Transverse colon (tissue), 4 donors: ENCODE measurements around the gene ATL2. TPM values are rescaled to one million over a fixed set of nuclear protein-coding genes. Genes with fewer than 3 reads are reported as not detected.

Source experiments
- DNase-seq: peaks from one replicate; pipeline ENCODE4 v3.0.0-alpha.2; 2019
- H3K27ac ChIP-seq, 4 donors: fragments of 200-600 bp; sonication (generic); 2 replicates each; pipeline ENCODE4 v1.5.1; 2016 to 2018; ENCODE audit warnings: inconsistent platforms in 4 of 4
- H3K27me3 ChIP-seq: fragments of 200-600 bp; sonication (generic); 2 replicates; pipeline ENCODE4 v1.5.1; 2017; ENCODE audit warnings: inconsistent platforms
- H3K36me3 ChIP-seq, 4 donors: fragments of 200-600 bp; sonication (generic); 2 replicates each; pipeline ENCODE4 v1.5.1; 2017 to 2019; ENCODE audit warnings: inconsistent platforms in 4 of 4
- H3K4me1 ChIP-seq, 4 donors: fragments of 200-600 bp; sonication (generic); 2 replicates each; pipeline ENCODE4 v1.5.1; 2017 to 2020; ENCODE audit warnings: inconsistent platforms in 4 of 4
- H3K4me3 ChIP-seq, 4 donors: fragments of 200-600 bp; sonication (generic); 1 replicate in 1 of 4; 2 replicates in 3 of 4; pipeline versions ENCODE4 v1.5.1 to v1.6.1; 2017 to 2019; ENCODE audit warnings: inconsistent platforms in 4 of 4
- H3K9me3 ChIP-seq, 2 donors: fragments of 200-600 bp; sonication (generic); 2 replicates each; pipeline ENCODE4 v1.5.1; 2017 to 2019; ENCODE audit warnings: inconsistent platforms in 2 of 2
- EP300 ChIP-seq: sonication (generic); formaldehyde crosslinking; IDR thresholded peaks from one replicate; pipeline ENCODE4 v1.6.1; 2017; ENCODE audit warnings: antibody characterized with exemption, low read depth
- POLR2A ChIP-seq: fragments of 450-650 bp; IDR thresholded peaks from one replicate; pipeline ENCODE4 v1.6.1; 2016; ENCODE audit warnings: antibody characterized with exemption, mild to moderate bottlenecking, moderate library complexity
- POLR2AphosphoS5 ChIP-seq, 3 donors: sonication (generic); formaldehyde crosslinking; IDR thresholded peaks; one replicate each; pipeline ENCODE4 v1.6.1; 2016; ENCODE audit warnings: antibody characterized with exemption in 3 of 3
- WGBS, 2 donors: methylation state at CpG; one replicate each; pipeline ENCODE4 v1.1.5; 2018; ENCODE audit warnings: low coverage in 1 of 2; 5-methylcytosine and 5-hydroxymethylcytosine counted together
- in situ Hi-C, 4 donors: fragments of 200-750 bp; cut with MboI; loops; one replicate each; pipeline versions ENCODE4 v1.15.0 to v1.15.1; 2017; ENCODE audit warnings: low sequenced_read_pairs in 3 of 4, low pct_ligation_motif_present in 1 of 4, low pct_unique_long_range_greater_than_20kb in 1 of 4
- intact Hi-C: fragments of 100-400 bp; cut with DNase I; formaldehyde crosslinking; loops from one replicate; pipeline ENCODE4 v1.15.1; 2023; ENCODE audit warnings: low total_unique reads
- total RNA-seq, 4 donors: library from RNA; depleted of rRNA; stranded (reverse); fragments of >200 nt; gene quantifications; one replicate each; pipeline ENCODE4 v1.1.0, GENCODE V29; 2016
- TF ChIP-seq, protein P1 (sequence below), 5 experiments: fragments of 200-600 bp in 3 of 5; fragments of 450-650 bp in 2 of 5; sonication (generic) in 3 of 5; IDR thresholded peaks; 1 replicate in 2 of 5; 2 replicates in 3 of 5; pipeline ENCODE4 v1.5.1; 2016 to 2017; ENCODE audit warnings: antibody characterized with exemption in 5 of 5, inconsistent platforms in 3 of 5, mild to moderate bottlenecking in 2 of 5, moderate library complexity in 1 of 5

Gene ATL2
- total RNA-seq, 4 donors from 2014 or later: 17.6 to 150 (median 69.1) TPM

DNA sequence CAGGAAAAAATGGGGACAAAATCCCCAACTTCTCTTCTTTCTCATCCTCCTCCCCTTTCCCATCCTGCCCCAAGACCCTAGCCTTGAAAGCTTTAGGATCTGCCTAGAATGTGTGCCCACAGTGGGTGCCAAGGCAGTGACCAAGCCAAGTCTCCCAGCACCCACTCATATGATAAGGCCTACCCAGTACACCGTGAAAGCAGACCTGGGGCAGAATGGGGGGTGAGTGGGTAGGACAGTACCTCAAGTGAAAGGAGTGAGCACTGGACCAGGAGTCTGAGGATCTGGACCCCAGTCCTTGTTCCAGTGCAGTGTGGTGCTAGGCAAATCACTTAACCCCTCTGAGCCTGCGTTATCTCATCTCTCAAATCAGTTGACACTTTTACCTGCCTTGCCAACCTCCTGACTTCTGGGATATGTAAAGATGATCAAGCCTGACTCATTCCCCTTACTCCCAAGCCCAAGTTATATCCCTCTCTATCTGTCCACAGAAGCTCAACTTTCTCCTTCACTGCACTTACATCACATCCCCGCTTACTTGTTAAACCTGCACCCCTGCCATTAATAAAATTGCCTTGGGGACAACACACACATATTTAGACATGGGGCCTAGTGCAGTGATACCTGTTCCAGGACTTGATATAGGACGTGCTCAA, 109.7 kb downstream of the ATL2 start:
- Histone ChIP-seq H3K4me1 (no peaks in the 10 kb centered on the region), H3K4me3 (no peak overlapping the region), H3K27ac (no peak overlapping the region), H3K9me3 (no peaks in the 10 kb centered on the region), H3K36me3 (no peaks in the 10 kb centered on the region), H3K27me3 (no peaks in the 10 kb centered on the region)
- intact Hi-C loops (no loop called here), in situ Hi-C loops (loop anchor here in 1 of 4 donors (25.0 kb wide), 1 partner anchor 880 kb away; no protein-coding TSS in a partner anchor)
- no peak for DNase-seq
- WGBS, 2 donors: 97% methylated on average over 3 to 4 of the region's 4 CpGs
- TF ChIP-seq, protein P1, sequence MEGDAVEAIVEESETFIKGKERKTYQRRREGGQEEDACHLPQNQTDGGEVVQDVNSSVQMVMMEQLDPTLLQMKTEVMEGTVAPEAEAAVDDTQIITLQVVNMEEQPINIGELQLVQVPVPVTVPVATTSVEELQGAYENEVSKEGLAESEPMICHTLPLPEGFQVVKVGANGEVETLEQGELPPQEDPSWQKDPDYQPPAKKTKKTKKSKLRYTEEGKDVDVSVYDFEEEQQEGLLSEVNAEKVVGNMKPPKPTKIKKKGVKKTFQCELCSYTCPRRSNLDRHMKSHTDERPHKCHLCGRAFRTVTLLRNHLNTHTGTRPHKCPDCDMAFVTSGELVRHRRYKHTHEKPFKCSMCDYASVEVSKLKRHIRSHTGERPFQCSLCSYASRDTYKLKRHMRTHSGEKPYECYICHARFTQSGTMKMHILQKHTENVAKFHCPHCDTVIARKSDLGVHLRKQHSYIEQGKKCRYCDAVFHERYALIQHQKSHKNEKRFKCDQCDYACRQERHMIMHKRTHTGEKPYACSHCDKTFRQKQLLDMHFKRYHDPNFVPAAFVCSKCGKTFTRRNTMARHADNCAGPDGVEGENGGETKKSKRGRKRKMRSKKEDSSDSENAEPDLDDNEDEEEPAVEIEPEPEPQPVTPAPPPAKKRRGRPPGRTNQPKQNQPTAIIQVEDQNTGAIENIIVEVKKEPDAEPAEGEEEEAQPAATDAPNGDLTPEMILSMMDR (IDR thresholded peaks at IDR 0.05): no peak
- TF ChIP-seq POLR2AphosphoS5 (IDR thresholded peaks at IDR 0.05) (no peak), EP300 (no peak), POLR2A (no peak)

DNA sequence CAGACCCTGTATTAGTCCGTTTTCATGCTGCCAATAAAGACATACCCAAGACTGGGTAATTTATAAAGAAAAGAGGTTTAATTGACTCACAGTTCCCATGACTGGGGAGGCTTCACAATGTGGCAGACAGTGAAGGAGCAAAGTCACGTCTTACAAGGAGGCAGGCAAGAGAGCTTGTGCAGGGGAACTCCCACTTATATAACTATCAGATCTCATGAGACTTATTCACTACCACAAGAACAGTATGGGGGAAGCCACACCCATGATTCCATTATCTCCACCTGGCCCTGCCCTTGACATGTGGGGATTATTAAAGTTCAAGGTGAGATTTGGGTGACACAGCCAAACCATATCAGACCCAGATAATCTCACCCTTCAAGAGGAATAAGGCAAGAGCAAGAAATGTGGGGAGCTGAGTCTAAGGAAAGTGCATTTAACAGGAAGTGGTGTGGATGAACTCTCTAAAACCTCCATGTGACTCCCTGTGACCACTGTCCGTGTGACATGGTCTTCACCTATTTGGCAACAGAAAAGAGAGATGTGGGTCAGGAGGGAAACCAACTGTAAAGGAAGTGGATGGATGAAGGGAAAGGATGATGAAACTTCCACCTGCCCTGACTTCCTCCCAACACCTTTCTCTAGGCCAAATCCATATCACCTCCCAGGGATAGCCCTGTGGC, 110.6 kb downstream of the ATL2 start:
- no peaks in the 10 kb centered on the region for H3K27me3 ChIP-seq
- no peaks in the 10 kb centered on the region for H3K9me3 ChIP-seq
- H3K4me1 ChIP-seq: no peaks in the 10 kb centered on the region
- no peak for DNase-seq
- intact Hi-C loops (no loop called here), in situ Hi-C loops (loop anchor here in 1 of 4 donors (25.0 kb wide), 1 partner anchor 879 kb away; no protein-coding TSS in a partner anchor)
- H3K4me3 ChIP-seq: no peak overlapping the region
- WGBS, 2 donors: 87 to 92% methylated on average over 2 to 3 of the region's 3 CpGs
- H3K36me3 ChIP-seq: no peaks in the 10 kb centered on the region
- no peak for TF ChIP-seq EP300
- TF ChIP-seq, protein P1 (IDR thresholded peaks at IDR 0.05): no peak
- TF ChIP-seq POLR2A: no peak
- no peak for TF ChIP-seq POLR2AphosphoS5 (IDR thresholded peaks at IDR 0.05)
- H3K27ac ChIP-seq: no peak overlapping the region

DNA sequence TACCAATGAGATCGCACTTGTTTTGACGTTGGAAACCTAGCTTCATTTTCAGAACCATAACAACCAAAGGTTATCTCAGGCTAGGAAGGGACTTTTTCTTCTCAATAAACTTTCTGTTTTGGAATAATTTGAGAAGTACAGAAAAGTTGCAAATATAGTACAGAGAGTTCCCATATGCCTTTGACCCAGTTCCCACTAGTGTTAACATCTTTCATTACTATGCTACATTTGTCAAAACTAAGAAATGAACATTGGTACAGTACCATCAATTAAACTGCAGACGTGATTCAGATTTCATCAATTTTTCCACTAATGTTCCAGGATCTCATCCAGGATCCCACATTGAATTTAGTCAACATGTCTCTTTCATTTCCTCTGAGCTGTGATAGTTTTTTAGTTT, 111.6 kb downstream of the ATL2 start:
- TF ChIP-seq, protein P1 (IDR thresholded peaks at IDR 0.05): no peak
- TF ChIP-seq POLR2AphosphoS5 (IDR thresholded peaks at IDR 0.05): no peak
- TF ChIP-seq EP300: no peak
- TF ChIP-seq POLR2A: no peak
- Histone ChIP-seq H3K27ac (no peak overlapping the region), H3K27me3 (no peaks in the 10 kb centered on the region), H3K36me3 (no peaks in the 10 kb centered on the region), H3K4me3 (no peak overlapping the region), H3K9me3 (no peaks in the 10 kb centered on the region), H3K4me1 (no peaks in the 10 kb centered on the region)
- DNase-seq: no peak
- in situ Hi-C loops: loop anchor here in 1 of 4 donors (25.0 kb wide), 1 partner anchor 878 kb away; no protein-coding TSS in a partner anchor
- intact Hi-C loops: no loop called here
- 82 to 89% methylated on average over 3 of the region's 3 CpGs for WGBS, 2 donors

DNA sequence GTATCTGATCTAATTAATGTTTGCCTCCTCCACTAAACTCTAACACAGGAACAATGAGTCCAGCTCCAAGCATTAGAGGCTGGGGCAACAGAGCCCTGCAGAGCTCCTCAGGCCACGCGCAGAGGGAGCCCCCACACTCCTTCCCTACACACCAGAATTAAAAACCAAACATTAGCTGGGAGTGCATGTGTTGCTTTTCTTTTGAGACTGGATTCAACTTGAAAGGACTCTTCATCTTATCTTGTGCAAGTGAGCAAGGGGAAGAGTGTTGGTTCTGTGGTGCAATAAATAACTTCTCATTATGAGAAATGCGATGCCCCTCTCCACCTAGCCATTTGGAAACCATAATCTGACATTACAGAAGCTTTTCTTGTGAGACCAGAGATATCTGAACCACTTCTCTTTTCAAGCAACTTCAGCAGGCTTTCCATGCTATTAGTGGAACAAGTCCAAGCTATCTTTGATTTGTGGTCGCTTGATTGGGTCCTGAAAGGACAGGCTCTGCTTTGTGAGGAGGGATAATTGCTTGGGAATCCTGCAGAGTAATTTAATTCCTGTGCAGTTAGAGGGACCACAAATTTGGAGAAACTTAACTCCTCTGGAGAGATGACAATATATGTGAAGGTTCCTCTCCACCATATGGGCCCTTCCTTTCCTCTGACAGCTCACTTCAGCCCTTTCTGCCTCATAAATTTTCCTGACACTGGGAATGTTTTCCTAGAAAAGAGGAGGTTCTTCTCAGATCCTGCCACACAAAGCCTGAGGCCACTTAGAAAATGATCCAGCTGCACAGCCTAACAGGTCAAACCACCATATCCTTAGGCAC, 112.5 kb downstream of the ATL2 start:
- Histone ChIP-seq H3K27ac (no peak overlapping the region), H3K9me3 (no peaks in the 10 kb centered on the region), H3K4me1 (no peaks in the 10 kb centered on the region), H3K27me3 (no peaks in the 10 kb centered on the region), H3K36me3 (no peaks in the 10 kb centered on the region), H3K4me3 (no peak overlapping the region)
- no peak for DNase-seq
- intact Hi-C loops: loop anchor here (5.0 kb wide), 1 partner anchor 272 kb away; no protein-coding TSS in a partner anchor
- WGBS, 2 donors: 67 to 84% methylated on average over 4 of the region's 4 CpGs
- TF ChIP-seq POLR2AphosphoS5 (IDR thresholded peaks at IDR 0.05): no peak
- TF ChIP-seq, protein P1 (IDR thresholded peaks at IDR 0.05): no peak
- TF ChIP-seq POLR2A: no peak
- no peak for TF ChIP-seq EP300
- in situ Hi-C loops: loop anchor here in 1 of 4 donors (25.0 kb wide), 1 partner anchor 877 kb away; no protein-coding TSS in a partner anchor
